BJ (cell line): Measurements from ENCODE around the gene PTGIS. TPM values are rescaled to one million over a fixed set of nuclear protein-coding genes. Genes with fewer than 3 reads are reported as not detected.

Source experiments
- CTCF ChIA-PET: fragments of 350-600 bp; formaldehyde crosslinking; extraction: SDS; loops from one replicate; lab custom pipeline; 2021; ENCODE audit warnings: antibody characterized with exemption, inconsistent platforms; lab: Yijun Ruan, JAX
- POLR2A ChIA-PET: fragments of 300-600 bp; sonication (Branson Sonifier 250); formaldehyde crosslinking; extraction: SDS; loops from one replicate; lab custom pipeline; 2021; ENCODE audit warnings: antibody characterized with exemption; lab: Charles Lee
- DNase-seq: peaks from one replicate; pipeline ENCODE4 v3.0.0-alpha.2; 2011; ENCODE audit warnings: low read depth
- H3K27me3 ChIP-seq: 2 replicates; pipeline ENCODE4 v1.6.0; 2011; ENCODE audit warnings: low read length; ENCODE audit not compliant: control insufficient read depth, insufficient read depth
- H3K36me3 ChIP-seq: 2 replicates; pipeline ENCODE4 v1.5.1; 2011; ENCODE audit warnings: low read length; ENCODE audit not compliant: control insufficient read depth, insufficient read depth
- H3K4me3 ChIP-seq: 2 replicates; pipeline ENCODE4 v1.5.1; 2011; ENCODE audit warnings: low read depth, mild to moderate bottlenecking, control low read depth, low read length
- polyA plus RNA-seq: library from polyadenylated mRNA; depleted of rRNA; stranded (reverse); fragments of >200 nt; gene quantifications from 2 replicates; pipeline ENCODE4 v1.2.3, GENCODE V29; 2011
- TF ChIP-seq, protein P1 (sequence below): IDR thresholded peaks from 2 replicates; pipeline ENCODE4 v1.5.1; 2011; ENCODE audit warnings: low read depth, mild to moderate bottlenecking, control low read depth, inconsistent platforms, low read length, moderate library complexity; ENCODE audit not compliant: insufficient read depth

The PTGIS gene
- polyA plus RNA-seq, 1 experiment, result 39.0 TPM

DNA sequence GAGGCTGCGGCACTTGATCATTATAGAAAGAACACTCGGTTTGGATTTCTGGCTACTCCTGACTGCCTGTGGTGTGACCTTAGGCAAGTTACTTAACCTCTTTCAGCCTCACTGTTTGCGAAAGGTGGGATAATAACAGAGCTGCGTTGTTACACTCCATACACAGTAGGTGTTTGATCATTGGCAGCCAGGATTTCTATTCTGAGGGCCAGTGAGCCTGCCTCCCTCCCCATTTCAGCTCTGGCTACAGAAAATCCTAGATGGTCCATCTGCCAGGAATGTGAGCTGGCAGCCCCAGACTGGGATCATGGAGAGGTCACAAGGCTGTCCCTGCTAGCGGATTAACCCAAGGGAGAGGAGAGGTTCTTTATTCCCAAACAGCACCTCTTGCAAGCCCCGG lies 88.2 kb downstream of the PTGIS start:
- no peak for DNase-seq
- no peaks in the 10 kb centered on the region for H3K36me3 ChIP-seq
- POLR2A ChIA-PET, result no interaction called here

DNA sequence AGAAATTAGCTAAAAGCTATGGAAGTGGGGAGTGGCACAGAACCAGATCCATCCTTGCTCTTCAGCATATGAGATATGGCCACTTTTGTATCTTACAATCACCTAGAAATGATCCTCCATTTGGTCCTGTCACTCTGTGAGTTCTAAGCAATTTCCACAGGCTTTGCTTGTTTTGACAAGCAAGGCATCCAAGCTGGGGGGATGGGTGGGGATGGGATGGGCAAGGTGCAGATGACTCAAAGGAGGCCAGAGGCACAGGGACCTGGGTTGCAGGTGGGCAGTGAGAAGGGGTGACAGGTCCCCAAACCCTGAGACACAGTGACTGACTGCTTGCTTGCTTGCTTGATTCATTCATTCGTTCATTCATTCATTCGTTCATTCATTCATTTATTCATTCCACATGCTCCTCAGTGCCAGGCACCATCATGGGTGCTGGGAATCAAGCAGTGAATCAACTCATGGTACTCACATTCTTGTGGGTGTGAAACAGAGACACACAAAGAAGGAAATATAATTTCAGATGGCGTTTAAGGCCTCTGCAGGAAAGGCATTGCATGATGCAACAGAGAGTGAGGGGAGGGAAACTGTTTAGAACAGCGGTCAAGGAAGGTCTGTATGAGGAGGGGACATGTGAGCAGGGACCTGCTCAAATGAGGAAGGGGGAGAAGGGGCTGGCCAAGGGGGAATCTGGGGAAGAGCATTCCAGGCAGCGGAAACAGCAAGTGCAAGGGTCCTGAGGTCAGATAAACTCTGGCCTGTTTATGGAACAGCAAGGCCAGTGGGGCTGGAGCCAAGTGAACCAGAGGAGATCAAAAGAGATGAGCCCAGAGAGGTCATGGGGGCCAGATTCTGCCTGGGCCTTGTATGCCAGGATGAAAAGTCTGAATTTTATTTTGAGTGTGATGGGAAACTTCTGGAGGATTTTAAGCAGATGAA lies 88.9 kb downstream of the PTGIS start:
- Histone ChIP-seq H3K36me3 (no peaks in the 10 kb centered on the region), H3K4me3 (no peak overlapping the region), H3K27me3 (peaks cover 13% of the 10 kb centered on the region)
- TF ChIP-seq, protein P1, sequence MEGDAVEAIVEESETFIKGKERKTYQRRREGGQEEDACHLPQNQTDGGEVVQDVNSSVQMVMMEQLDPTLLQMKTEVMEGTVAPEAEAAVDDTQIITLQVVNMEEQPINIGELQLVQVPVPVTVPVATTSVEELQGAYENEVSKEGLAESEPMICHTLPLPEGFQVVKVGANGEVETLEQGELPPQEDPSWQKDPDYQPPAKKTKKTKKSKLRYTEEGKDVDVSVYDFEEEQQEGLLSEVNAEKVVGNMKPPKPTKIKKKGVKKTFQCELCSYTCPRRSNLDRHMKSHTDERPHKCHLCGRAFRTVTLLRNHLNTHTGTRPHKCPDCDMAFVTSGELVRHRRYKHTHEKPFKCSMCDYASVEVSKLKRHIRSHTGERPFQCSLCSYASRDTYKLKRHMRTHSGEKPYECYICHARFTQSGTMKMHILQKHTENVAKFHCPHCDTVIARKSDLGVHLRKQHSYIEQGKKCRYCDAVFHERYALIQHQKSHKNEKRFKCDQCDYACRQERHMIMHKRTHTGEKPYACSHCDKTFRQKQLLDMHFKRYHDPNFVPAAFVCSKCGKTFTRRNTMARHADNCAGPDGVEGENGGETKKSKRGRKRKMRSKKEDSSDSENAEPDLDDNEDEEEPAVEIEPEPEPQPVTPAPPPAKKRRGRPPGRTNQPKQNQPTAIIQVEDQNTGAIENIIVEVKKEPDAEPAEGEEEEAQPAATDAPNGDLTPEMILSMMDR, result no peak
- no peak for DNase-seq
- CTCF ChIA-PET, result interaction anchor here (0.7 to 0.8 kb wide), 2 partner anchors 25 to 95 kb away, joined by 3 read pairs; no protein-coding TSS in a partner anchor
- POLR2A ChIA-PET, result no interaction called here

More for the DNA sequence above, 88.2 kb downstream of the PTGIS start:
- no peak overlapping the region for H3K4me3 ChIP-seq
- TF ChIP-seq, protein P1, result no peak
- H3K27me3 ChIP-seq, result peaks cover 13% of the 10 kb centered on the region
- CTCF ChIA-PET, result interaction anchor here (0.7 kb wide), 1 partner anchor 25 kb away, joined by 3 read pairs; no protein-coding TSS in a partner anchor

DNA sequence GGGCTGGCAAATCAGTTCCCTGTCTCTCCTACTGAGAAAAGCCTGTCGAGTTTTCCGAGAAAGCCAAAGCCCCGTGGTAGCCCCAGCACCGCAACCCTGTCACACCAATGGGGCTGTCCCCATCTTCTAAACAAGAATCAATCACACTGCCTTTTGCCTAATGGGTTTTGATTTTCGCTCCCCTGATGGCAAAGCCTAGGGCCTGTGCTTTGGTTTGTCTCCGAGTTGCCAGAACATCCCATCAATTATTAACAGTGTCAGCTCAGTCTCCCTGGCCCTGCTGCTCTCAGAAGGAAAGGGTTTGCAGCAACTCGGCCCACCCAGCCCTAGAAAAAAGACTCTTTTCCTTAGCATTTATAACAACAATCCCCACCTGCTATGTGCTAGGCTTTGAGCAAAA lies 89.7 kb downstream of the PTGIS start:
- ChIA-PET POLR2A (interaction anchor here (0.6 kb wide), 1 partner anchor 19 kb away, joined by 3 read pairs; no protein-coding TSS in a partner anchor), CTCF (interaction anchor here (0.8 kb wide), 2 partner anchors 11 to 94 kb away, joined by 3 read pairs; no protein-coding TSS in a partner anchor)
- Histone ChIP-seq H3K36me3 (no peaks in the 10 kb centered on the region), H3K27me3 (peaks cover 11% of the 10 kb centered on the region), H3K4me3 (no peak overlapping the region)
- TF ChIP-seq, protein P1, result no peak
- no peak for DNase-seq

DNA sequence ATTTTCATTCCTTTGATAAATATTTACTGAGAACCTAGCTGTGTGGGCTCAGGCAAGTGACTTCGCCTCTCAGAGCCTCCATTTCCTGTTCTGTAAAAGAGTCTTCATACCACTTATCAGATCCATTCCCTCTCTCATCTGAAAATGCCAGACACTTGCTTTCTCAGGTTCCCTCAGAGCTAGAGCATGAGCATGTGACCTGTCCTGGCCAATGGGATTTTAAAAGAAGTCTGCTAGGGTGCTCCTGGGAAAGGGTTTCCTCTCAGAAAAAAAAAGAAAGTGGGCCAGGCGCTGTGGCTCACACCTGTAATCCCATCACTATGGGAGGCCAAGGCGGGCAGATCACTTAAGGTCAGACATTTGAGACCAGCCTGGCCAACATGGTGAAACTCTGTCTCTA lies 90.7 kb downstream of the PTGIS start:
- no peak overlapping the region for H3K4me3 ChIP-seq
- no peak for DNase-seq
- H3K36me3 ChIP-seq, result no peaks in the 10 kb centered on the region
- POLR2A ChIA-PET, result no interaction called here
- TF ChIP-seq, protein P1, result no peak
- CTCF ChIA-PET, result interaction anchor here (0.8 to 2.3 kb wide), 5 partner anchors 8 to 92 kb away, joined by 3 to 6 read pairs (median 4); no protein-coding TSS in a partner anchor
- peaks cover 8% of the 10 kb centered on the region for H3K27me3 ChIP-seq

DNA sequence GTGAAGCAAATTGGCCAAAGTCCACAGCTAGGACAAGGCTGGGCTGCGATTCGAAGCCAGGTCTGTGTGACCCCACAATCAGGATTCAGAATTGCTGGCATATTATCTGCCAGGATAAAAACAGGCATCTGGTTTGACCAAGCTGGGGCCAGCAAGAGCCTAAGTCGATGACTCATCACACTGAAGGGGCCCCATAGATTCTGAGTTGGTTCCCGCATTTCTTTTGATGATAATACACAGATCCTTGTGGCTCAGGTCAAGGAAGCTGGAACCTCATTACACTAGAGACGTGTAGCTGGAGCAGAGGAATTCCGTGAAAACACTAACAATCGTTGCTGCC lies 92.0 kb downstream of the PTGIS start:
- H3K4me3 ChIP-seq, result no peak overlapping the region
- no peaks in the 10 kb centered on the region for H3K36me3 ChIP-seq
- peaks cover 14% of the 10 kb centered on the region for H3K27me3 ChIP-seq
- no peak for DNase-seq
- TF ChIP-seq, protein P1, result no peak
- CTCF ChIA-PET, result interaction anchor here (0.9 to 2.3 kb wide), 5 partner anchors 8 to 91 kb away, joined by 3 to 6 read pairs (median 5); no protein-coding TSS in a partner anchor
- POLR2A ChIA-PET, result no interaction called here
